HG02870 (cell line): ENCODE measurements around the gene CALR.
"Not testable (repeated sequence)": the region's sequence is repeated elsewhere in the genome, so short reads cannot be mapped to it uniquely, and the experiment has no call there.

Source experiments
- ATAC-seq: cut with Tn5 transposase; IDR thresholded peaks from one replicate; pipeline ENCODE4 v1.9.1; 2021; ENCODE audit warnings: mild to moderate bottlenecking, moderate library complexity; ENCODE audit not compliant: unreplicated experiment

CALR gene

DNA sequence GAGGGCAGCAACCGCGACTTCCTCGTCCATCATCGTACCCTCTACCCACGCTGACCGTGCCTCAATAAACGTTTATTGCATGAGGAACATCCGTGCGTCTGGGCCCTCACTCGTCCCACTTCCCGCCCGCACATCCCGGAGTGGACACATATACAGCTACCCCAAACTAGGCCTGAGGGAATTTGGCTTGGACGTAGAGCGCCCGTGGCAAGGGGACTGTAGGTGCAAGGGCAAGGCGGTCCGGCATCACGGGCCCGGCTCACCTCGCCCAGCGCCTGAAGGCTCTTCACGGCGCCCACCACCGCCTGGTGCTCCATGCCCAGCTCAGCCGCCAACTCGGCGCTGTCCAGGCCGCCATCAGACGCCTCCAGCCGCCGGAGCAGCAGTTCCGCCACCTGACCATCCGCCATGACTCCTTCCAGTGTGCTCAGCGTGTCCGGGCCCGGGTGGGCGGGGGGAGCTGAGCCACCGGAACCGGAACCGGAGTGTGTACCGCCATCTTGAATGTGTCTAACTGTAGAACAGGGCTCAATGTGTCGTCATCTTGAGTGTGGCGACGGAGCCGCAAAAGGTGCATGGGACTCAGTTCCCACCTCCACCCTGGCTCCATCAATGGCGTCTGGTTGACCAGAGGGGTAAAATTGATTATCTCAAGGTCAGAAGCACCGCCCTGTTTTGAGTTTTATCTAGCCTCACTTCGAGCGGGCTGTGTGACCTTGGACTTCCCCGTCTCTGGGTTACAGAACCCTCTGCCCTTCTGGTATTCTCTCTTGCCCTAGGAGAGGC, 4.9 kb upstream of the CALR start, which contains the start of gene FARSA:
TSS of gene FARSA (minus strand) at position 425 of the 786 bp plus-strand sequence. CDS start at position 410, 15 bp downstream.
- peak; percentile 39 for ATAC-seq

DNA sequence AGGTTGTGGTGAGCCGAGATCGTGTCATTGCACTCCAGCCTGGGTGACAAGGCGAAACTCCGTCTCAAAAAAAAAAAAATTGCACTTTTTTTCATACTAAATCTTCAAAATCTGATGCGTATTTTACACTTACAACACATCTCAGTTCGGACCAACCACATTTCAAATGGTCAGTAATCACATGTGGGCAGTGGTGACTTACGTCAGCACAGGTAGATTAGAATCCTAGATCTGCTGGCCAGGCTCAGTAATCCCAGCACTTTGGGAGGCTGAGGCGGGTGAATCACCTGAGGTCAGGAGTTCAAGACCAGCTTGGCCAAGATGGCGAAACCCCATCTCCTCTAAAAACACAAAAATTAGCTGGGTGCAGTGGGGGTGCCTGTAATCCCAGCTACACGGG, 3.3 kb upstream of the CALR start:
- no peak for ATAC-seq

DNA sequence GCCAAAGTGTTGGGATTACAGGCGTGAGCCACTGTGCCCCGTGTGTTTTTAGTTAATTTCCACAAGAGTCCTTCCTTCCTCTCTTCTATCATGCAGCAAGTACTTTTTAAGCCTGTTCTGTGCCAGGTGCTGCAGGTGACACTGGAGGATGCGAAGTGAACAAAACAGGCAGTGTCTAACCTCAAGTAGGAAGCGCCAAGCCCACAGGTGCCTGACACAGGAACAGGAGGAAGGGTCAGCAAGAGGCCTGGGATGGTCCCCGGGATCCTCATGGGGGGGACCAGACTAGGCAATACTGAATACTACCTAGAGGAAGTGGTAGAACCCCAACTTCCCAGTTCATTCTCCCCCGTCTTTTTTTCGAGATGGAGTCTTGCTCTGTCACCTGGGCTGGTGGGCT, 1.8 kb upstream of the CALR start:
- no peak for ATAC-seq

DNA sequence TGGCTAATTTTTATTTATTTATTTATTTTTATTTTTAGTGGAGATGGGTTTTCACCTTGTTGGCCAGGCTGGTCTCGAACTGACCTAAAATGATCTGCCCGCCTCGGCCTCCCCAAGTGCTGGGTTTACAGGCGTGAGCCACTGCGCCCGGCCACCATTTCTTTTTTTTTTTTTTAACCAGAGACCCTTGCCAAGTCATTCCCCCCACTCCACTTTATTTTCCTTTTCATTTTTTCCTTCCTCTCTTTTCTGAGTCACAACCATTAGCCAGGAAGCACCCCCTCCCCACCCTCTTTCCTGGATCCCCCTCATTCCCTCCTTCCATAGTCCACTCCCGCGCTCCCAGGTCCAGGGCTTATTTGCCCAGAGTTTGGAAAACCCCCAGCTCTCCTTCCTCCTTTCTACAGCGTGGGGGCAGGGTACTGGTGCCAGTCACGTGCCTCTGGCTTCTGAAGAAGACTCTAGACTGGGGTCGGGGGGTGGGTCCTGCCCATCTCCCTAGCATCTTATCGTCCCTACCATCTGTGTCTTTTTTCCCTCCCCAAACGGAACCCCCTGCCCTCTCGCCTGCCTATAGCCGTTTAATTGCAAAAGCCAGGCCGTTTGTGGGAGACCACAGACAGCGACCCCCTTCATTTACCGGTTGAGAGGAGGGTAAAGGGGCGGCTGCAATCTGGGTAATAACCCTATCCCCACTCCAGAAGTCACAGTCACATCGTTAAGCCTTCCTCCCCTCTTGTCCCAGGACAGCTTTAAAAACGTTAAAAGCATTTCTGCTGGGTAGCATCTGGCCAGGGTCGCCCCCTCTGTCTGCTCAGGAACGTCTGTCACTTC, 1.1 kb upstream of the CALR start:
- ATAC-seq, result no peak

DNA sequence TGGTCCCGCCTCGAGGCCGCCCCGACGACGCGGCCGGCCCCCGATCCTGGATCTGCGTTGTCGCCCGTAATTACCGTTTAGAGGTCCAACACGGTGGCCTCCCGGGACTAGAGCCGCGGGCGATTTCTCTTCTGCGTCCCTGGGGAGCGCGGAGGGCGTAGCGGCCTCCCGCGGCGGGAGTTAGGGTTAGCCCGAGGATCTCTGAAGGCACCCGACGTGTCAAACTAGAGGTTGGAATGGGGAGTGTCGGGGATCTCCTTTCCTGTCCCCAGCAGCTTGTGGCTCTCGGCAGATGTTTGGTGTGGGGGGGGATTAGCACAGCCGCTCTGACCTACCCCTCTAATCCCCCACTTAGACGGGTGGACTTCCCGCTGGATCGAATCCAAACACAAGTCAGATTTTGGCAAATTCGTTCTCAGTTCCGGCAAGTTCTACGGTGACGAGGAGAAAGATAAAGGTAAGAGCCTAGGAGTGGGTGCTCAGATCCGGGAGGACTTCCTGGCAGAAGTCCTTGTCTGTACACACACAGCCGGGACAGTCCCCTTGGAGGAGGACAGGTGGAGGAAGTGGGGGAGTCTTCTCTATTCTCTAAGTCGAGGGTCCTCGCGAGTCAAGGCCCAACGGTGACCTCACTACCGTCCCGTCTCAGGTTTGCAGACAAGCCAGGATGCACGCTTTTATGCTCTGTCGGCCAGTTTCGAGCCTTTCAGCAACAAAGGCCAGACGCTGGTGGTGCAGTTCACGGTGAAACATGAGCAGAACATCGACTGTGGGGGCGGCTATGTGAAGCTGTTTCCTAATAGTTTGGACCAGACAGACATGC, 581 bp downstream of the CALR start:
- peak; percentile 1 for ATAC-seq

DNA sequence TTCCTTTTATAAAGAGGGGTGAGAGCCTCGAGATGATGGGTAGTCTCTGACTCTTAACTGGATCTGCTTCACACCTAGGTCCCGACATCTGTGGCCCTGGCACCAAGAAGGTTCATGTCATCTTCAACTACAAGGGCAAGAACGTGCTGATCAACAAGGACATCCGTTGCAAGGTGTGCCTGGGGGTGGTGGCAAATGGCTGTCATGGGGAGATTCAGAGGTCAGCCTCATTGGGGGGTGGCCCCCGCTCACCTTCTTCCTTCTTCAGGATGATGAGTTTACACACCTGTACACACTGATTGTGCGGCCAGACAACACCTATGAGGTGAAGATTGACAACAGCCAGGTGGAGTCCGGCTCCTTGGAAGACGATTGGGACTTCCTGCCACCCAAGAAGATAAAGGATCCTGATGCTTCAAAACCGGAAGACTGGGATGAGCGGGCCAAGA, 1.6 kb downstream of the CALR start:
- no peak for ATAC-seq

DNA sequence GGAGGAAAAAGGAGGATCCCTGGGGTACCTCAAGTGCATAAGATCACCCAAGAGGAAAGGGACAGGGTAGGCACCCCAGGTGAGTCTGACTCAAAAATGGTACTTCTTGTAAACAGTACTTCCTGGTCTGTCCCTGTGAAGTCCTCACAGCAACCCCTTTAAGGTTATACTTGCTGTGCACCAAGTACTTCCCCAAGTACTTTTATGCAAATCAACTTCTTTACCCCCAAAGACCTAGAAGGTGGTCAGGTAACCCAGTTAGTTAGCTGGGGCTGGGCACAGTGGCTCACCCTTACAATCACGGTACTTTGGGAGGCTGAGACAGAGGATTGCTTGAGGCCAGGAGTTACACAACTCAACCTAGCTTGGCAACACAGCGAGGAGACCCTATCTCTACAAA, 2.5 kb downstream of the CALR start:
- no peak for ATAC-seq

DNA sequence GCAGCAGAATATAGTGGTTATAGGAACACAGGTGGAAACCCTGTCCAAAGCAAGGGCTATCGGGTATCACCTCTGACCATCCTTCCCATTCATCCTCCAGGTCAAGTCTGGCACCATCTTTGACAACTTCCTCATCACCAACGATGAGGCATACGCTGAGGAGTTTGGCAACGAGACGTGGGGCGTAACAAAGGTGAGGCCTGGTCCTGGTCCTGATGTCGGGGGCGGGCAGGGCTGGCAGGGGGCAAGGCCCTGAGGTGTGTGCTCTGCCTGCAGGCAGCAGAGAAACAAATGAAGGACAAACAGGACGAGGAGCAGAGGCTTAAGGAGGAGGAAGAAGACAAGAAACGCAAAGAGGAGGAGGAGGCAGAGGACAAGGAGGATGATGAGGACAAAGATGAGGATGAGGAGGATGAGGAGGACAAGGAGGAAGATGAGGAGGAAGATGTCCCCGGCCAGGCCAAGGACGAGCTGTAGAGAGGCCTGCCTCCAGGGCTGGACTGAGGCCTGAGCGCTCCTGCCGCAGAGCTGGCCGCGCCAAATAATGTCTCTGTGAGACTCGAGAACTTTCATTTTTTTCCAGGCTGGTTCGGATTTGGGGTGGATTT, 5.1 kb downstream of the CALR start:
- no peak for ATAC-seq

DNA sequence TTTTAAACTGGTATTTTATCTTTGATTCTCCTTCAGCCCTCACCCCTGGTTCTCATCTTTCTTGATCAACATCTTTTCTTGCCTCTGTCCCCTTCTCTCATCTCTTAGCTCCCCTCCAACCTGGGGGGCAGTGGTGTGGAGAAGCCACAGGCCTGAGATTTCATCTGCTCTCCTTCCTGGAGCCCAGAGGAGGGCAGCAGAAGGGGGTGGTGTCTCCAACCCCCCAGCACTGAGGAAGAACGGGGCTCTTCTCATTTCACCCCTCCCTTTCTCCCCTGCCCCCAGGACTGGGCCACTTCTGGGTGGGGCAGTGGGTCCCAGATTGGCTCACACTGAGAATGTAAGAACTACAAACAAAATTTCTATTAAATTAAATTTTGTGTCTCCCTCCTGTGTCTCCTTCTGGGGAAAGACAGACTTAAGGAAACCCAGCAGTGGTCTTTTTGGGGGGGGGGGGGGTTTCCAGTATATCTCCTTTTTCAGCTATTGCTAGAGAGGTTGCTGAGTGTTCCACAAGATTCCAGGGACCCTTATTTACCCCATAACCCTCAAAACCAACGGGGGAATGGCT, 5.8 kb downstream of the CALR start:
- ATAC-seq, result no peak

DNA sequence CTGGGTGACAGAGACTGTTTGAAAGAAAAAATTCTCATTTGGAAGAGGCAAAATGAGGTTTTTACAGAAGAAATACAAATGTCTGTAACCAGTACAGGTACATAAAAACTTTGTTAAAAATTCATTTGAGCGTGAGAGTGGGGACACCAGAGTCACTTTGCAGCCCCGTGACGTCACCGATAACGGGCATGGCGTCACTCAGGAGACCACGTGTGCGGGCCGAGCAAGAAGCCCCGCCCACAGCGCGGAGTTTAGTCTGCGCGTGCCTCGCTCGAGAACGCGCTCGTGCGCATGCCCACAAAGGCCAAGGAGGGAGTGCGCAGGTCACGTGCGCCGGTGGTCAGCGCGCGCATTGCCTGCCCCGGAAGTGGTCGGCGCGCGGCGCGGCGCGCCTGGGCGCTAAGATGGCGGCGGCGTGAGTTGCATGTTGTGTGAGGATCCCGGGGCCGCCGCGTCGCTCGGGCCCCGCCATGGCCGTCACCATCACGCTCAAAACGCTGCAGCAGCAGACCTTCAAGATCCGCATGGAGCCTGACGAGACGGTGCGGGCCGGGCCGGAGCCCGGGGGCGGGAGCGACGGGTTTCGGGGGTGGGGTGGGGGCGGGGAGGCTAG, 7.2 kb downstream of the CALR start, which contains the start of gene RAD23A:
TSS of gene RAD23A (plus strand) at position 384 of the 613 bp plus-strand sequence. CDS start at position 471, 87 bp downstream.
- peak; percentile 73 for ATAC-seq

DNA sequence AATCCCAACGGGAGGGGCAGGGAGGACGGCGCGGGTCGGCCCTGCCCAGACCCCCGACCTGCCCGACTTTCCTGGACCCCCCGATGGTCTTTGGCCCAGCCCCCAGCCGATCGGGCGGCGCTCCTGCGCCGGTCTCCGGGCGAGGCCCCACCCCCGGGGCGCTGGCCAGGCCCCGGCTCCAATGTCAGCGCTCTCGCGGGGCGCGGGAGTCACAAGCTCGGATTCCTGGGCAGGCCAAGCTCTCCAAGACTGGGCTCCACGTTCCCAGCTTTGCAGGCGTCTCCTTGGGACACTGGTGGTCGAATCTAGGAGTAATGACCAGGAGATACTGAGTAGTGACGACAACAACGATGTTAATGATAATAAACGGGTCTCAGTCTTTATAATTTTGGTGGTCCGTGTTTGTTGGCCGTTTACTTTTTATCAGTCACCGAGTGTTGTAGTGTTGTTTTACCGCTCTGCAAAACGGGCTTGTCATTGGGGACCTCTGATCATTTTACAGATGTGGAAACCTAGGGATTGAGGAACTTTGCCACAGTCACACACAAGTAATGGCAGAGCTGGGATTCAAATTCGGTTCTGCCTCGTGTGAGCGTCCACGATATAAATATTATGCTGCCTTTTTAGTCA, 7.8 kb downstream of the CALR start:
- ATAC-seq, result peak; percentile 25

DNA sequence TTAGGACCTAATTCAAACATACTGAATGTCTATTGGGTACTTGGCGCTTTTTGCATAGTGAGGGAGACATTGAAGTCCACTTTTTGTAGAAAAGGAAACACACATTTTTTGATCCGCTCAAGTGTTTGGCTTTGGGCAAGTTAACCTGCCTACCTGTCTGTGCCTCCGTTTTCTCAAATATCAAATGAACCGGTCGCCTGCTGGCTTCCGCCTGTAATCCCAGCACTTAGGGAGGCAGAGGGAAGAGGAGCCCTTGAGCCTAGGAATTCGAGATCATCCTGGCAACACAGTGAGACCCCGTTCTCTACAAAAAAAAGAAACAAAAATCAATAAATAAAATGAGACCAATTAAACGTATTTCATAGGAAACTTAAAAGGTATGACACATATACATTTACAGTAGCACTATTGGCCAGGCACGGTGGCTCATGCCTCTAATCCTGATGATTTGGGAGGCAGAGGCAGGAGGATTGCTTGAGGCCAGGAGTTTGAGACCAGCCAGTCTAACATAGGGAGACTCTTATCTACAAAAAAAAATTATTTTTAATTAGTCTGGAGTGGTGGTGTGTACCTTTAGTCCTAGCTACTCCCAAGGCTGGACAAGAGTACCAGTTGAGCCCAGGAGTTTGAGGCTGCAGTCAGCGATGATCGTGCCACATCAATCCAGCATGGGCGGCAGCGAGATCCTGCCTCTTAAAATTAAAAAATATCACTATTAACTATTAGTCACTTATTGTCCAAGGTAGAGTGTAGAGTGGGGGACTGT, 8.5 kb downstream of the CALR start:
- no peak for ATAC-seq

DNA sequence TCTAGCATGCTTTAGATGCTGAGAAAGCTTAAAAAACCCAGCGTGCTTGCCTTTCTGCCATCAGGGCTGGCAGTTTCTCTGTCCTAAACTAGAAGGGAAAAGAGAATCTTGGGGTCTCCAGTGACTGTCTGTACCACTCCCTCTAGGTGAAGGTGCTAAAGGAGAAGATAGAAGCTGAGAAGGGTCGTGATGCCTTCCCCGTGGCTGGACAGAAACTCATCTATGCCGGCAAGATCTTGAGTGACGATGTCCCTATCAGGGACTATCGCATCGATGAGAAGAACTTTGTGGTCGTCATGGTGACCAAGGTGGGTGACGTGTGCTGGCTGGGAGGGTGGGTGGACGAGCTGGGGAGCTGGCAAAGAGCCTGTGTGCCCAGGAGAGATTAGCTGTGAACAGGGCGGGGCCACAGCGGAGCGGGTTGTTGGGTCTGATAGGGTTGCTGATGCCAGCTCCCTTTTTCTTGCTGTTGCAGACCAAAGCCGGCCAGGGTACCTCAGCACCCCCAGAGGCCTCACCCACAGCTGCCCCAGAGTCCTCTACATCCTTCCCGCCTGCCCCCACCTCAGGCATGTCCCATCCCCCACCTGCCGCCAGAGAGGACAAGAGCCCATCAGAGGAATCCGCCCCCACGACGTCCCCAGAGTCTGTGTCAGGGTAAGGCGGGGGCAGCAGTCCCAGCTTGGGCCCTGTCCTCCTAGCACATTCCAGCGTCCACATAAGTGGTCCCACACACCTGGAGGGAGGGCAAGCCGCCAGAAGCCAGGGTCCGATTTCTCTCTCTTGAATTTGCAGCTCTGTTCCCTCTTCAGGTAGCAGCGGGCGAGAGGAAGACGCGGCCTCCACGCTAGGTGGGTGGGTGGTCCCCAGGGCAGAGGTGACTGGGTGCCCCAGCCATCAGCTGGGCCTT, 9.5 kb downstream of the CALR start:
- no peak for ATAC-seq

DNA sequence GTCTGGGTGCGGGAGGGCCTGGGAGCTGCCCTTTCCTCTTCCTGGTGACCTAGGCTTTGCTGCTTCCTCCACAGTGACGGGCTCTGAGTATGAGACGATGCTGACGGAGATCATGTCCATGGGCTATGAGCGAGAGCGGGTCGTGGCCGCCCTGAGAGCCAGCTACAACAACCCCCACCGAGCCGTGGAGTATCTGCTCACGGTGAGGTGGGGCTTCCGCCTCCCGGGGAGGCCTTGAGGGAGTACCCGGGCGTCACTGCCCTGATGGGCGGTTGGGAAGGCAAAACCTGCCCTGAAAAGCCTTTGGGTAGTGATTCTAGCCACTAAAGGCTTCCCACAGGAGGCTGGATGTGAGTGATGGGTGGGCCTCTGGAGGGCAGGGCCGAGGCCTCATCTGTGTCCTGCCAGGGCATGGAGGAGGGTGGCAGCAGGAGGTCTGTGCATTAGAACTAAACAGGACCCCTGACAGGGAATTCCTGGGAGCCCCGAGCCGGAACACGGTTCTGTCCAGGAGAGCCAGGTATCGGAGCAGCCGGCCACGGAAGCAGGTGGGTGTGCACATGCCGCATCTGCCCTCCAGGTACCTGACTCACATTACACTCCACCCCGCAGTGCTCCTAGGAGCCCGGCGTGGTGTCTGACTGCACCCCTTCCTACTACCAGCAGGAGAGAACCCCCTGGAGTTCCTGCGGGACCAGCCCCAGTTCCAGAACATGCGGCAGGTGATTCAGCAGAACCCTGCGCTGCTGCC, 10.4 kb downstream of the CALR start:
- ATAC-seq, result no peak

DNA sequence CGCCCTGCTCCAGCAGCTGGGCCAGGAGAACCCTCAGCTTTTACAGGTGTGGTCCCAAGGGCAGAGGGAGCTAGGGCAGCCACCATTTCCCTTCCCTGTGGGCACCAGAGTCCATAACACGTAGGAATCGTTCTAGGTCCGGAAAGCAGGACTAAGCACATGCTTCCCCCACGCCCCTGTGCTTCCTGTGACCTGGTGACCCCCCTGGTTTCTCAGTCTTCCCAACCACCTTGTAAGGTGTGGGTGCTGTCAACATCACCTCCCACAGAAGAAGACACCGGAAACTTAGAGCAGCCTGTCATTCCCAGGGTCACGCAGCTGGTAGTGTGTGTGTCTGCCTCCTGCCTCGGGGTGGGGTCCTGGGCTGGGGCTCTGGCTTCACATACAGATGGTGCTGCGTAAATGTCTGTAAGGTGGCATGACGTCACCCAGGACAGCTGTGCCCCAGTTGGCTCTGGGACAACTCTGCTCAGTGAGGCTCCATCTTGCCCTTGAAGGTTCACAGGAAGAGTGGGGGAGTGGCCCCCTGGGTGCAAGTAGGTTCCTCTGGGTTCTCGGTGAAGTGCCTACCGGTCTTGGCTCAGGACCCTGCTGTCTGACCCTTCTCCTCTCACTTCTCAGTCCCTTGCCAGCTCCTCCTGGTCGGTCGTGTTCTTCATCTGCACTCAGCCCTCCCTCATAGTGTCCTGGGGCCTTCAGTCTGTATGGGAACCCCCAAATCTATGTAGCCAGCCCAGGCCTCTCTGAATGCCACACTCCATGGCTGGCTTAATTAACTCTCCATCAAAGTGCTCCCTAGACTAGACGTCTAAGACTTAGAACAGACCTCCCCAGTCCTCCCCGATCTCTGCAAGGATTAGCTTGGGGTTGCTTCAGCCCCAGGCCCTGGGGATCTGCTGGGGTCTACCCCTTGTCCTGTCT, 11.2 kb downstream of the CALR start:
- ATAC-seq, result no peak

DNA sequence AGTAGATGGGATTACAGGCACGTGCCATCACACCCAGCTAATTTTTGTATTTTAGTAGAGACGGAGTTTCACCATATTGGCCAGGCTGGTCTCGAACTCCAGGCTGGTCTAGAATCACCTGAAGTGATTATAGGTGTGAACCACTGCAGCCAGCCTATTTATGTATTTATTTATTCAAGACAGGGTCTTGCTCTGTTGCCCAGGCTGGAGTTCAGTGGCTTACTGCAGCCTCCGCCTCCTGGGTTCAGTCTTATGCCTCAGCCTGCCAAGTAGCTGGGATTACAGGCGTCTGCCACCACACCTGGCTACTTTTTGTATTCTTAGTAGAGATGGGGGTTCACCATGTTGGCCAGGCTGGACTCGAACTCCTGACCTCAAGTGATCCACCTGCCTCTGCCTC, 13.6 kb downstream of the CALR start:
- not testable (repeated sequence) for ATAC-seq
